Stimulated activated CD8-positive, alpha-beta memory T cell treated with anti-CD3 and anti-CD28 coated beads, Interleukin-15, amount 100 ng/mL, for 4 hours (primary cell): Measurements from ENCODE around the gene LYST.
"Not testable (repeated sequence)": the region's sequence is repeated elsewhere in the genome, so short reads cannot be mapped to it uniquely, and the experiment has no call there.

Experiments used
- DNase-seq, 2 donors: peaks; one replicate each; pipeline ENCODE4 v3.0.0-alpha.2; 2020; ENCODE audit warnings: low read depth in 2 of 2

LYST gene

GRCh38 chr1:235759336-235759735 is 107.4 kb downstream of the LYST start:
- DNase-seq: no peak

- no peak for DNase-seq
These were observed 107.8 kb downstream of the LYST start for GRCh38 chr1:235758931-235759330.

- DNase-seq: no peak
These were observed 109.1 kb downstream of the LYST start for GRCh38 chr1:235757587-235758096.

GRCh38 chr1:235754186-235754585 is 112.5 kb downstream of the LYST start:
- not testable (repeated sequence) for DNase-seq

GRCh38 chr1:235749755-235750300 is 116.9 kb downstream of the LYST start:
- DNase-seq: no peak

- no peak for DNase-seq
These were observed 118.0 kb downstream of the LYST start for GRCh38 chr1:235748747-235749146.

GRCh38 chr1:235746245-235746644 is 120.5 kb downstream of the LYST start:
- DNase-seq: no peak

GRCh38 chr1:235745503-235746136 is 121.1 kb downstream of the LYST start:
- DNase-seq: no peak

GRCh38 chr1:235742914-235743599 is 123.6 kb downstream of the LYST start:
- no peak for DNase-seq

- DNase-seq: no peak
These were observed 125.4 kb downstream of the LYST start for GRCh38 chr1:235741294-235741693.

- DNase-seq: no peak
These were observed 127.1 kb downstream of the LYST start for GRCh38 chr1:235739631-235740030.

GRCh38 chr1:235739124-235739523 is 127.6 kb downstream of the LYST start:
- DNase-seq: no peak

GRCh38 chr1:235737751-235738150 is 129.0 kb downstream of the LYST start:
- no peak for DNase-seq

GRCh38 chr1:235736263-235736662 is 130.4 kb downstream of the LYST start:
- no peak for DNase-seq

- DNase-seq: no peak
These were observed 131.1 kb downstream of the LYST start for GRCh38 chr1:235735621-235736020.

GRCh38 chr1:235734335-235734734 is 132.4 kb downstream of the LYST start:
- DNase-seq: no peak

GRCh38 chr1:235730007-235730406 is 136.7 kb downstream of the LYST start:
- no peak for DNase-seq

GRCh38 chr1:235726557-235726956 is 140.1 kb downstream of the LYST start:
- DNase-seq: no peak

GRCh38 chr1:235725434-235725833 is 141.3 kb downstream of the LYST start:
- DNase-seq: no peak

- DNase-seq: no peak
These were observed 142.0 kb downstream of the LYST start for GRCh38 chr1:235724730-235725129.

GRCh38 chr1:235722858-235723257 is 143.8 kb downstream of the LYST start:
- DNase-seq: no peak

- no peak for DNase-seq
These were observed 144.7 kb downstream of the LYST start for GRCh38 chr1:235721982-235722381.

- DNase-seq: no peak
These were observed 146.2 kb downstream of the LYST start for GRCh38 chr1:235720544-235720943.
